Hair follicular keratinocyte (primary cell): ENCODE measurements around the gene GUCA1C. TPM values are rescaled to one million over a fixed set of nuclear protein-coding genes. Genes with fewer than 3 reads are reported as not detected.

Experiments
- total RNA-seq: library from RNA; depleted of rRNA; stranded (reverse); fragments of >200 nt; gene quantifications from 2 replicates; pipeline ENCODE4 v1.2.3, GENCODE V29; 2015

Gene GUCA1C
- total RNA-seq = not detected in 2 replicates

DNA sequence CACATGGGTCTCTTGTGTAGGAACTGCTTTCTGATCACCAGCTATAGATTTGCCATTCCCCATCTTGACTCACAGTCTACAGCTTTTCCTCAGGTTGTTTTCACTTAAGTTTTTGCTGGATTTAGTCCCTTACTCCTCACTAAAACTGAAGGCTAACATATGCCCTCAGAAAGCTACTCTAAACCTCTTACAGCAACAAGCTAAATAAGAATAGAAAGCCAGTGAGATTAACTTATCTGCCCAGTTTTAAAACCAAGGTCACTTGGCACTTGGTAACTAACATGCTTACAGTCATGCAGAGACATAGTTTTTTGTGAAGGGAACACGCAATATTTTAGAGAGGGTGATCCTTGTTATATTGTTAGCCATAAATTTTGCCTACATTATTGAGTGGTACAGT is at the start of gene GUCA1C:
TSS of gene GUCA1C (minus strand) at position 180 of the 400 bp plus-strand sequence. CDS start at position 63, 117 bp downstream.

Other genes starting within 250 kb of the GUCA1C start
- not detected in 2 replicates for gene RETNLB, start 196.5 kb downstream of the GUCA1C start, total RNA-seq
- not detected in 2 replicates for gene TRAT1, start 131.1 kb downstream of the GUCA1C start, total RNA-seq
- not detected in 2 replicates for gene MORC1, start 164.3 kb upstream of the GUCA1C start, total RNA-seq
- not detected in 2 replicates for gene C3orf85, start 182.8 kb upstream of the GUCA1C start, total RNA-seq